GM23338 (cell line): ENCODE results near the gene WBP2NL. TPM values are rescaled to one million over a fixed set of nuclear protein-coding genes. Genes with fewer than 3 reads are reported as not detected.

Experiments used
- ATAC-seq: fragments of 200-7000 bp; cut with Tn5 transposase; 3 replicates; pipeline ENCODE4 v1.9.1; 2020
- DNase-seq: peaks from one replicate; pipeline ENCODE4 v3.0.0-alpha.2; 2015; ENCODE audit warnings: low spot score
- H2AFZ ChIP-seq: fragments of 200-600 bp; sonication (generic); 2 replicates; pipeline ENCODE4 v1.8.0; 2016; ENCODE audit warnings: antibody characterized with exemption, mild to moderate bottlenecking, moderate library complexity
- H3F3A ChIP-seq: fragments of 200-600 bp; sonication (generic); replicated peaks from 2 replicates; pipeline ENCODE4 v1.8.0; 2017; ENCODE audit warnings: antibody characterized with exemption, mixed run types, low read depth
- H3K27ac ChIP-seq: fragments of 200-600 bp; sonication (generic); 2 replicates; pipeline ENCODE4 v1.6.1; 2016; ENCODE audit warnings: low read depth
- H3K27me3 ChIP-seq: fragments of 200-600 bp; sonication (generic); 2 replicates; pipeline ENCODE4 v1.8.0; 2016; ENCODE audit warnings: mild to moderate bottlenecking, mixed run types, moderate library complexity; ENCODE audit not compliant: insufficient read depth
- H3K36me3 ChIP-seq: fragments of 200-600 bp; sonication (generic); 2 replicates; pipeline ENCODE4 v1.8.0; 2016; ENCODE audit warnings: mild to moderate bottlenecking; ENCODE audit not compliant: insufficient read depth
- H3K4me1 ChIP-seq: fragments of 200-600 bp; sonication (generic); 2 replicates; pipeline ENCODE4 v1.8.0; 2016; ENCODE audit warnings: mild to moderate bottlenecking, moderate library complexity; ENCODE audit not compliant: insufficient read depth
- H3K4me2 ChIP-seq: fragments of 200-600 bp; sonication (generic); 2 replicates; pipeline ENCODE4 v1.7.1; 2017; ENCODE audit warnings: mixed run types
- H3K4me3 ChIP-seq: fragments of 200-600 bp; sonication (generic); 2 replicates; pipeline ENCODE4 v1.6.1; 2016; ENCODE audit warnings: mixed run types
- H3K79me2 ChIP-seq: fragments of 200-600 bp; sonication (generic); replicated peaks from 2 replicates; pipeline ENCODE4 v1.8.0; 2017; ENCODE audit warnings: mild to moderate bottlenecking; ENCODE audit not compliant: insufficient read depth
- H3K9me2 ChIP-seq: fragments of 200-600 bp; sonication (generic); 2 replicates; pipeline ENCODE4 v1.8.0; 2017; ENCODE audit not compliant: insufficient read depth
- H4K20me1 ChIP-seq: fragments of 200-600 bp; sonication (generic); replicated peaks from 2 replicates; pipeline ENCODE4 v1.8.0; 2017; ENCODE audit warnings: mild to moderate bottlenecking; ENCODE audit not compliant: insufficient read depth
- H3K27ac Mint-ChIP-seq: 2 replicates; pipeline ENCODE4 v1.8.0; 2020; ENCODE audit warnings: inconsistent platforms, mild to moderate bottlenecking, moderate library complexity, mixed read lengths
- H3K27me3 Mint-ChIP-seq: 3 replicates; pipeline ENCODE4 v1.8.0; 2022; ENCODE audit warnings: low read depth, mild to moderate bottlenecking, moderate library complexity, mixed read lengths, inconsistent platforms; ENCODE audit not compliant: insufficient read depth, poor library complexity
- H3K36me3 Mint-ChIP-seq: 3 replicates; pipeline ENCODE4 v1.8.0; 2021; ENCODE audit warnings: low read depth, mild to moderate bottlenecking, inconsistent platforms, moderate library complexity, mixed read lengths
- H3K4me1 Mint-ChIP-seq: 3 replicates; pipeline ENCODE4 v1.8.0; 2020; ENCODE audit warnings: mild to moderate bottlenecking, inconsistent platforms, mixed read lengths
- H3K4me3 Mint-ChIP-seq: 3 replicates; pipeline ENCODE4 v1.8.0; 2021; ENCODE audit warnings: moderate library complexity, mild to moderate bottlenecking, inconsistent platforms, mixed read lengths
- H3K9me3 Mint-ChIP-seq: 3 replicates; pipeline ENCODE4 v1.8.0; 2020; ENCODE audit warnings: moderate library complexity, mild to moderate bottlenecking, inconsistent platforms, mixed read lengths
- CREB1 ChIP-seq: fragments of 250-450 bp; sonication (Bioruptor Pico); IDR thresholded peaks from 2 replicates; pipeline ENCODE4 v1.5.0; 2020; ENCODE audit warnings: low read depth, mild to moderate bottlenecking, moderate library complexity
- EZH2 ChIP-seq: fragments of 200-600 bp; sonication (generic); IDR thresholded peaks from one replicate; pipeline ENCODE4 v1.8.0; 2017; ENCODE audit warnings: antibody characterized with exemption, mild to moderate bottlenecking, low read depth; ENCODE audit not compliant: unreplicated experiment
- EZH2phosphoT487 ChIP-seq: fragments of 200-600 bp; sonication (generic); IDR thresholded peaks from one replicate; pipeline ENCODE4 v1.8.1; 2018; ENCODE audit warnings: antibody characterized with exemption; ENCODE audit not compliant: unreplicated experiment
- JUNB ChIP-seq: IDR thresholded peaks from one replicate; pipeline ENCODE4 v1.6.1; 2016; ENCODE audit warnings: antibody characterized with exemption; ENCODE audit not compliant: unreplicated experiment
- NANOG ChIP-seq: IDR thresholded peaks from 2 replicates; pipeline ENCODE4 v1.6.1; 2016; ENCODE audit warnings: antibody characterized with exemption, borderline replicate concordance
- POLR2AphosphoS5 ChIP-seq: IDR thresholded peaks from 2 replicates; pipeline ENCODE4 v1.6.1; 2016; ENCODE audit warnings: antibody characterized with exemption, low read depth
- STAT1 ChIP-seq: IDR thresholded peaks from one replicate; pipeline ENCODE4 v1.6.1; 2016; ENCODE audit warnings: antibody characterized with exemption; ENCODE audit not compliant: unreplicated experiment
- ZNF114 ChIP-seq: fragments of 250-450 bp; sonication (Bioruptor Pico); IDR thresholded peaks from 2 replicates; pipeline ENCODE4 v1.5.0; 2020; ENCODE audit warnings: mild to moderate bottlenecking, moderate library complexity
- ZNF462 ChIP-seq: fragments of 250-450 bp; sonication (Bioruptor Pico); IDR thresholded peaks from 2 replicates; pipeline ENCODE4 v1.5.0; 2020; ENCODE audit warnings: mild to moderate bottlenecking, moderate library complexity
- polyA plus RNA-seq: library from polyadenylated mRNA; unstranded; fragments of >200 nt; fragmentation: Nextera tagmentation; extraction: Ambion mirVana; gene quantifications from 2 replicates; pipeline ENCODE4 v1.2.1, GENCODE V29; 2016
- total RNA-seq: library from RNA; depleted of rRNA; stranded (reverse); fragments of >200 nt; shearing (Covaris generic); gene quantifications from 2 replicates; pipeline ENCODE4 v1.2.3, GENCODE V29; 2014
- TF ChIP-seq, protein P1 (sequence below), 2 experiments: fragments of 200-600 bp in 1 of 2; sonication (generic) in 1 of 2; conservative IDR thresholded peaks; 2 replicates each; pipeline versions ENCODE4 v1.5.1 to v1.6.1; 2016 to 2017; ENCODE audit warnings: antibody characterized with exemption in 2 of 2, low read depth in 2 of 2, mild to moderate bottlenecking in 2 of 2, moderate library complexity in 1 of 2
- TF ChIP-seq, protein P2 (sequence below): IDR thresholded peaks from 2 replicates; pipeline ENCODE4 v1.6.1; 2016; ENCODE audit warnings: antibody characterized with exemption

Gene WBP2NL
- total and polyA plus RNA-seq, 2 experiments from 2014 or later: 0.14 TPM; not detected in 1

DNA sequence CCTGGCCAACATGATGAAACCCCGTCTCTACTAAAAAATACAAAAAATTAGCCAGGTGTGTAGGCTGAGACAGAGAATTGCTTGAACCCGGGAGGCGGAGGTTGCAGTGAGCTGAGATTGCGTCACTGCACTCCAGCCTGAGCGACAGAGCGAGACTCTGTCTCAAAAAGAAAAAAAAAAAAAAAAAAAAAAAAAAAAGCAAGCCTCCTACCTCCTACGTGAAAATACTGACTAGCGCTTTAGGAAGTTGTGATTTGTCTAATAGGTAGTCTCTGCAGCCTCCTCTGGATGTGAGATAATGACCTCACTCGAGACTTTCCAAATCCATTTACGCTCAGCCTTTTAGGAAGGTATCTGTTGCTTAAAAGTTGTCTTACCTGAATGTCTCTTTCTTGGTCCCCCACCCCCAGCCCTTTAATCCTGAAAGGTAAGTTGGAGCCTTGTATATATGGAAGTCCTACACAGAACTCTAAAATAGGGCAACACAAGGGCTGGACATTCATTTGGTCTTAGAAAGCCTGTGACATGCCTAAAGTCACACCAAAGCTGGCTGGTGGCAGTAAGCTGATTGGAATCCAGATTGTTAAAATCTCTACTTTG is 23.8 kb upstream of the WBP2NL start:
- Histone ChIP-seq H3K27me3 (peaks cover 37% of the 10 kb centered on the region), H3K4me2 (no peak overlapping the region), H4K20me1 (no peaks in the 10 kb centered on the region; the same call in 1 of the 2 replicates), H3K79me2 (no peaks in the 10 kb centered on the region), H3F3A (0 out of 2 replicates have a peak, but pooled peaks cover 4% of the 10 kb centered on the region), H3K27ac (no peak overlapping the region), H3K4me3 (no peak overlapping the region), H3K4me1 (peaks cover 15% of the 10 kb centered on the region), H3K36me3 (no peaks in the 10 kb centered on the region), H3K9me2 (no peaks in the 10 kb centered on the region), H2AFZ (no peak overlapping the region)
- Mint-ChIP-seq H3K4me1 (peaks cover 17% of the 10 kb centered on the region), H3K4me3 (no peak overlapping the region), H3K36me3 (no peaks in the 10 kb centered on the region; the same call in 2 of the 3 replicates), H3K27me3 (peaks cover 34% of the 10 kb centered on the region), H3K9me3 (no peaks in the 10 kb centered on the region), H3K27ac (no peak overlapping the region)
- DNase-seq (no peak), ATAC-seq (no peak)
- TF ChIP-seq POLR2AphosphoS5 (no peak), JUNB (no peak), CREB1 (CRISPR knock-in tag) (no peak), NANOG (no peak), EZH2 (no peak), ZNF114 (CRISPR knock-in tag) (no peak), EZH2phosphoT487 (no peak), ZNF462 (CRISPR knock-in tag) (no peak), STAT1 (no peak)
- TF ChIP-seq, protein P1, sequence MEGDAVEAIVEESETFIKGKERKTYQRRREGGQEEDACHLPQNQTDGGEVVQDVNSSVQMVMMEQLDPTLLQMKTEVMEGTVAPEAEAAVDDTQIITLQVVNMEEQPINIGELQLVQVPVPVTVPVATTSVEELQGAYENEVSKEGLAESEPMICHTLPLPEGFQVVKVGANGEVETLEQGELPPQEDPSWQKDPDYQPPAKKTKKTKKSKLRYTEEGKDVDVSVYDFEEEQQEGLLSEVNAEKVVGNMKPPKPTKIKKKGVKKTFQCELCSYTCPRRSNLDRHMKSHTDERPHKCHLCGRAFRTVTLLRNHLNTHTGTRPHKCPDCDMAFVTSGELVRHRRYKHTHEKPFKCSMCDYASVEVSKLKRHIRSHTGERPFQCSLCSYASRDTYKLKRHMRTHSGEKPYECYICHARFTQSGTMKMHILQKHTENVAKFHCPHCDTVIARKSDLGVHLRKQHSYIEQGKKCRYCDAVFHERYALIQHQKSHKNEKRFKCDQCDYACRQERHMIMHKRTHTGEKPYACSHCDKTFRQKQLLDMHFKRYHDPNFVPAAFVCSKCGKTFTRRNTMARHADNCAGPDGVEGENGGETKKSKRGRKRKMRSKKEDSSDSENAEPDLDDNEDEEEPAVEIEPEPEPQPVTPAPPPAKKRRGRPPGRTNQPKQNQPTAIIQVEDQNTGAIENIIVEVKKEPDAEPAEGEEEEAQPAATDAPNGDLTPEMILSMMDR (conservative IDR thresholded peaks at IDR 0.05; ENCODE audit: low read depth in 2 of 2): no peak
- TF ChIP-seq, protein P2, sequence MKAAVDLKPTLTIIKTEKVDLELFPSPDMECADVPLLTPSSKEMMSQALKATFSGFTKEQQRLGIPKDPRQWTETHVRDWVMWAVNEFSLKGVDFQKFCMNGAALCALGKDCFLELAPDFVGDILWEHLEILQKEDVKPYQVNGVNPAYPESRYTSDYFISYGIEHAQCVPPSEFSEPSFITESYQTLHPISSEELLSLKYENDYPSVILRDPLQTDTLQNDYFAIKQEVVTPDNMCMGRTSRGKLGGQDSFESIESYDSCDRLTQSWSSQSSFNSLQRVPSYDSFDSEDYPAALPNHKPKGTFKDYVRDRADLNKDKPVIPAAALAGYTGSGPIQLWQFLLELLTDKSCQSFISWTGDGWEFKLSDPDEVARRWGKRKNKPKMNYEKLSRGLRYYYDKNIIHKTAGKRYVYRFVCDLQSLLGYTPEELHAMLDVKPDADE: no peak
